Stimulated activated CD8-positive, alpha-beta memory T cell treated with anti-CD3 and anti-CD28 coated beads, Interleukin-2, amount 100 ng/mL, for 1 hour (primary cell): Measurements from ENCODE around the gene RHNO1.
"Not testable (repeated sequence)": the region's sequence is repeated elsewhere in the genome, so short reads cannot be mapped to it uniquely, and the experiment has no call there.

Source experiments
- DNase-seq, 2 donors: peaks; one replicate each; pipeline ENCODE4 v3.0.0-alpha.2; 2020; ENCODE audit warnings: low read depth in 2 of 2

The RHNO1 gene

GRCh38 chr12:2858944-2859421 is 18.0 kb upstream of the RHNO1 start:
- no peak for DNase-seq

- DNase-seq = no peak
These were observed 16.9 kb upstream of the RHNO1 start for GRCh38 chr12:2860170-2860569.

- no peak for DNase-seq
These were observed 14.1 kb upstream of the RHNO1 start for GRCh38 chr12:2862876-2863275.

GRCh38 chr12:2863402-2863801 is 13.6 kb upstream of the RHNO1 start:
- DNase-seq = not testable (repeated sequence)

- no peak for DNase-seq
These were observed 12.8 kb upstream of the RHNO1 start for GRCh38 chr12:2864198-2864597.

GRCh38 chr12:2868986-2869632 is 7.9 kb upstream of the RHNO1 start:
- DNase-seq = not testable (repeated sequence)

GRCh38 chr12:2876431-2877046 is 484 bp upstream of the RHNO1 start:
- no peak for DNase-seq

- DNase-seq = no peak
These were observed 1.1 kb downstream of the RHNO1 start for GRCh38 chr12:2877953-2878732.

- no peak for DNase-seq
These were observed 2.8 kb downstream of the RHNO1 start for GRCh38 chr12:2879853-2880252.

GRCh38 chr12:2884810-2885209 is 7.8 kb downstream of the RHNO1 start:
- DNase-seq = no peak

- DNase-seq = no peak
These were observed 9.9 kb downstream of the RHNO1 start for GRCh38 chr12:2886768-2887450.

- DNase-seq = no peak
These were observed 13.0 kb downstream of the RHNO1 start for GRCh38 chr12:2890001-2890387.

GRCh38 chr12:2890388-2891239 is 13.6 kb downstream of the RHNO1 start, which contains the start of gene TULP3:
Gene TULP3 (plus strand): TSS chr12:2890891. CDS start chr12:2890948, 57 bp downstream.
- peak; percentile 98 for DNase-seq

GRCh38 chr12:2891240-2892053 is 14.4 kb downstream of the RHNO1 start:
- DNase-seq = peak in 1 of 2 donors; percentile 11

GRCh38 chr12:2892246-2892645 is 15.2 kb downstream of the RHNO1 start:
- DNase-seq = no peak

- DNase-seq = no peak
These were observed 16.0 kb downstream of the RHNO1 start for GRCh38 chr12:2893007-2893406.

GRCh38 chr12:2895051-2895451 is 18.0 kb downstream of the RHNO1 start:
- DNase-seq = no peak

GRCh38 chr12:2895511-2895910 is 18.5 kb downstream of the RHNO1 start:
- DNase-seq = no peak

- no peak for DNase-seq
These were observed 20.4 kb downstream of the RHNO1 start for GRCh38 chr12:2897418-2897817.

GRCh38 chr12:2900642-2901041 is 23.6 kb downstream of the RHNO1 start:
- no peak for DNase-seq
